ENCODE results near the gene UROS.

DNA sequence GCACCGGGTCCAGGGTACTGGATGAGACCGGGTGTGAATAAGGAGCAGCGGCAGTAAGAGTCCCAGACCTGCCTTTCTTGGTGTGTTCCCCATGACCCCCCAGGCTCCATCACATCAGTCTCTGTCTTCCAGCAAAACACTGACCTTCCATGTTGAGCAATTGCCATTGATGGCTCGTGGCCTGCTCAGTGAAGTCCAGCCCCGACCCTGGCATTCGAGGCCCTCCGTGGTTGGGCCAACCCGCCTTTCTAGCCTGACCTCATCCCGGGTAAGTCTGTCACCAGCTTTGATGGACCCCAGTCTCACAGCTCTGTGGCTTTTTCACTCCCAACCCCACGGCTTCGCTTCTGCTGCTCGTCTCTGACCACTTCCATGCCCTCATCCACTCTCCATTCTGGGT lies 53.9 kb downstream of the UROS start:
- TF ChIP-seq POLR2A (IDR thresholded peaks at IDR 0.05; ENCODE audit: low read depth, low read length) (no peak), FOS (IDR thresholded peaks at IDR 0.05; ENCODE audit: borderline replicate concordance, insufficient read depth, low read length) (no peak), POLR2AphosphoS5 (IDR thresholded peaks at IDR 0.05; ENCODE audit: insufficient read depth, low read depth, low read length) (no peak), EZH2 (IDR thresholded peaks at IDR 0.05; ENCODE audit: borderline replicate concordance, low read depth, low read length, severe bottlenecking) (no peak), GATA2 (IDR thresholded peaks at IDR 0.05; ENCODE audit: insufficient read depth, insufficient read length, low read depth, low read length) (no peak)
- TF ChIP-seq, protein P1, sequence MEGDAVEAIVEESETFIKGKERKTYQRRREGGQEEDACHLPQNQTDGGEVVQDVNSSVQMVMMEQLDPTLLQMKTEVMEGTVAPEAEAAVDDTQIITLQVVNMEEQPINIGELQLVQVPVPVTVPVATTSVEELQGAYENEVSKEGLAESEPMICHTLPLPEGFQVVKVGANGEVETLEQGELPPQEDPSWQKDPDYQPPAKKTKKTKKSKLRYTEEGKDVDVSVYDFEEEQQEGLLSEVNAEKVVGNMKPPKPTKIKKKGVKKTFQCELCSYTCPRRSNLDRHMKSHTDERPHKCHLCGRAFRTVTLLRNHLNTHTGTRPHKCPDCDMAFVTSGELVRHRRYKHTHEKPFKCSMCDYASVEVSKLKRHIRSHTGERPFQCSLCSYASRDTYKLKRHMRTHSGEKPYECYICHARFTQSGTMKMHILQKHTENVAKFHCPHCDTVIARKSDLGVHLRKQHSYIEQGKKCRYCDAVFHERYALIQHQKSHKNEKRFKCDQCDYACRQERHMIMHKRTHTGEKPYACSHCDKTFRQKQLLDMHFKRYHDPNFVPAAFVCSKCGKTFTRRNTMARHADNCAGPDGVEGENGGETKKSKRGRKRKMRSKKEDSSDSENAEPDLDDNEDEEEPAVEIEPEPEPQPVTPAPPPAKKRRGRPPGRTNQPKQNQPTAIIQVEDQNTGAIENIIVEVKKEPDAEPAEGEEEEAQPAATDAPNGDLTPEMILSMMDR (IDR thresholded peaks at IDR 0.05; ENCODE audit: extremely low read depth in 1 of 2, insufficient read depth in 1 of 2, low read depth in 1 of 2, low read length in 2 of 2), result no peak
- TF ChIP-seq, protein P2, sequence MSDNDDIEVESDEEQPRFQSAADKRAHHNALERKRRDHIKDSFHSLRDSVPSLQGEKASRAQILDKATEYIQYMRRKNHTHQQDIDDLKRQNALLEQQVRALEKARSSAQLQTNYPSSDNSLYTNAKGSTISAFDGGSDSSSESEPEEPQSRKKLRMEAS (IDR thresholded peaks at IDR 0.05; ENCODE audit: insufficient read depth, insufficient read length), result no peak

All from endothelial cell of umbilical vein (primary cell).